A673 (cell line): Measurements from ENCODE around the gene TOM1. TPM values are rescaled to one million over a fixed set of nuclear protein-coding genes. Genes with fewer than 3 reads are reported as not detected.

Experiments
- BruUV-seq: library from RNA; stranded (reverse); fragments of 400-500 nt; replicated peaks from 2 replicates; lab custom pipeline; 2021; lab: Mats Ljungman, UMichigan
- CTCF ChIA-PET: fragments of 300-600 bp; sonication (Branson Sonifier 250); formaldehyde crosslinking; loops from one replicate; lab custom pipeline; 2022; ENCODE audit warnings: antibody characterized with exemption; lab: Charles Lee
- POLR2A ChIA-PET: fragments of 300-600 bp; sonication (Branson Sonifier 250); formaldehyde crosslinking; loops from one replicate; lab custom pipeline; 2022; ENCODE audit warnings: antibody characterized with exemption; ENCODE audit not compliant: low non-redundant PET; lab: Charles Lee
- DNase-seq: peaks from one replicate; pipeline ENCODE4 v3.0.0-alpha.2; 2015; ENCODE audit warnings: low spot score
- H3K27ac ChIP-seq: fragments of 200-600 bp; sonication (generic); 2 replicates; pipeline ENCODE4 v1.5.1; 2016; ENCODE audit warnings: mixed run types, low read depth, mild to moderate bottlenecking, mixed read lengths, antibody characterized with exemption, low read length; ENCODE audit not compliant: poor library complexity, severe bottlenecking
- H3K27me3 ChIP-seq: fragments of 200-600 bp; sonication (generic); replicated peaks from 2 replicates; pipeline ENCODE4 v1.6.1; 2017; ENCODE audit warnings: mixed run types, low read depth, mild to moderate bottlenecking, mixed read lengths, antibody characterized with exemption, low read length; ENCODE audit not compliant: insufficient read depth, poor library complexity
- H3K36me3 ChIP-seq: fragments of 200-600 bp; sonication (generic); 2 replicates; pipeline ENCODE4 v1.6.1; 2016; ENCODE audit warnings: mixed run types, mild to moderate bottlenecking, mixed read lengths, antibody characterized with exemption, low read length; ENCODE audit not compliant: insufficient read depth, poor library complexity, severe bottlenecking
- H3K4me1 ChIP-seq: fragments of 200-600 bp; sonication (generic); 2 replicates; pipeline ENCODE4 v1.6.1; 2017; ENCODE audit warnings: mixed run types, mild to moderate bottlenecking, mixed read lengths, antibody characterized with exemption, low read length; ENCODE audit not compliant: insufficient read depth, poor library complexity, severe bottlenecking
- H3K4me3 ChIP-seq: fragments of 200-600 bp; sonication (generic); 2 replicates; pipeline ENCODE4 v1.5.1; 2016; ENCODE audit warnings: low read depth, mixed run types, mild to moderate bottlenecking, mixed read lengths, low read length; ENCODE audit not compliant: poor library complexity, severe bottlenecking
- H3K9me3 ChIP-seq: fragments of 200-600 bp; sonication (generic); 2 replicates; pipeline ENCODE4 v1.6.1; 2016; ENCODE audit warnings: mixed run types, low read depth, mild to moderate bottlenecking, mixed read lengths, antibody characterized with exemption, low read length; ENCODE audit not compliant: poor library complexity, severe bottlenecking
- CTCF ChIP-seq: fragments of 300-800, 200-600 bp; sonication (generic); conservative IDR thresholded peaks from 2 replicates; pipeline ENCODE4 v1.5.1; 2017; ENCODE audit warnings: low read depth, mild to moderate bottlenecking, antibody characterized with exemption, low read length, moderate library complexity, mixed read lengths
- EZH2 ChIP-seq: fragments of 200-600 bp; sonication (generic); IDR thresholded peaks from 2 replicates; pipeline ENCODE4 v1.6.1; 2017; ENCODE audit warnings: borderline replicate concordance, low read depth, mild to moderate bottlenecking, mixed read lengths, antibody characterized with exemption, low read length; ENCODE audit not compliant: poor library complexity, severe bottlenecking
- intact Hi-C: fragments of 100-400 bp; cut with micrococcal nuclease; formaldehyde crosslinking; loops from one replicate; pipeline ENCODE4 v1.10.0; 2022; ENCODE audit not compliant: unreplicated experiment
- total RNA-seq: library from RNA; stranded (reverse); gene quantifications from 2 replicates; pipeline ENCODE4 v1.2.3, GENCODE V29; 2021

The TOM1 gene
- total RNA-seq, 1 experiment from 2014 or later = 22.8 TPM

- TF ChIP-seq EZH2 (no peak), CTCF (no peak)
- no peak overlapping the region for H3K27ac ChIP-seq
- no peaks in the 10 kb centered on the region for H3K4me1 ChIP-seq
- intact Hi-C loops = no loop called here
- no peak for DNase-seq
- ChIA-PET POLR2A (no interaction called here), CTCF (interaction anchor here (0.7 kb wide), 1 partner anchor 707 kb away, joined by 3 read pairs; no protein-coding TSS in a partner anchor)
- no TSS peak for BruUV-seq
- peaks cover 3% of the 10 kb centered on the region for H3K36me3 ChIP-seq
- H3K4me3 ChIP-seq = no peak overlapping the region
- no peaks in the 10 kb centered on the region for H3K27me3 ChIP-seq
- no peaks in the 10 kb centered on the region for H3K9me3 ChIP-seq
These were observed 25.1 kb downstream of the TOM1 start for GRCh38 chr22:35324762-35325161.

GRCh38 chr22:35325209-35325608 is 25.5 kb downstream of the TOM1 start:
- H3K27ac ChIP-seq = no peak overlapping the region
- H3K4me3 ChIP-seq = no peak overlapping the region
- POLR2A ChIA-PET = no interaction called here
- peaks cover under 1% of the 10 kb centered on the region for H3K4me1 ChIP-seq
- H3K9me3 ChIP-seq = no peaks in the 10 kb centered on the region
- intact Hi-C loops = no loop called here
- DNase-seq = no peak
- H3K27me3 ChIP-seq = no peaks in the 10 kb centered on the region
- no peak for TF ChIP-seq EZH2
- H3K36me3 ChIP-seq = peaks cover 4% of the 10 kb centered on the region
- no TSS peak for BruUV-seq
- CTCF ChIA-PET = no interaction called here

- Histone ChIP-seq H3K9me3 (no peaks in the 10 kb centered on the region), H3K27me3 (no peaks in the 10 kb centered on the region), H3K27ac (no peak overlapping the region), H3K36me3 (peaks cover 9% of the 10 kb centered on the region), H3K4me3 (no peak overlapping the region), H3K4me1 (peaks cover 6% of the 10 kb centered on the region)
- intact Hi-C loops = no loop called here
- CTCF ChIA-PET = no interaction called here
- no TSS peak for BruUV-seq
- no peak for DNase-seq
- POLR2A ChIA-PET = no interaction called here
- TF ChIP-seq EZH2 (no peak), CTCF (no peak)
These were observed 27.3 kb downstream of the TOM1 start for GRCh38 chr22:35326854-35327562.
